Panc1 (cell line): ENCODE measurements around the gene MTHFD1L. TPM values are rescaled to one million over a fixed set of nuclear protein-coding genes. Genes with fewer than 3 reads are reported as not detected.

Experiments
- ATAC-seq: fragments of 200-7000 bp; cut with Tn5 transposase; 2 replicates; pipeline ENCODE4 v1.9.1; 2020; ENCODE audit warnings: mild to moderate bottlenecking, moderate library complexity
- BruUV-seq: library from RNA; stranded (reverse); fragments of 400-500 nt; replicated peaks from 2 replicates; lab custom pipeline; 2021; lab: Mats Ljungman, UMichigan
- CTCF ChIA-PET: fragments of 300-600 bp; sonication (Branson Sonifier 250); formaldehyde crosslinking; loops from one replicate; lab custom pipeline; 2022; ENCODE audit warnings: antibody characterized with exemption; lab: Charles Lee
- POLR2A ChIA-PET: fragments of 300-600 bp; sonication (Branson Sonifier 250); formaldehyde crosslinking; loops from one replicate; lab custom pipeline; 2022; ENCODE audit warnings: antibody characterized with exemption; lab: Charles Lee
- DNase-seq: peaks from one replicate; pipeline ENCODE4 v3.0.0-alpha.2; 2010; ENCODE audit warnings: low read depth, low spot score
- H3K27ac ChIP-seq: 2 replicates; pipeline ENCODE4 v1.5.1; 2011; ENCODE audit warnings: mild to moderate bottlenecking, low read length, inconsistent platforms
- H3K27me3 ChIP-seq: fragments of 200-500 bp; sonication (Bioruptor generic); 2 replicates; pipeline ENCODE4 v1.6.0; 2014; ENCODE audit warnings: low read length, inconsistent platforms; ENCODE audit not compliant: control insufficient read depth, insufficient read depth
- H3K36me3 ChIP-seq: fragments of 200-500 bp; sonication (Bioruptor generic); 2 replicates; pipeline ENCODE4 v1.5.1; 2014; ENCODE audit warnings: inconsistent platforms, mild to moderate bottlenecking, low read length, moderate library complexity; ENCODE audit not compliant: control insufficient read depth, insufficient read depth
- H3K4me1 ChIP-seq: 2 replicates; pipeline ENCODE4 v1.5.1; 2011; ENCODE audit warnings: inconsistent platforms, mild to moderate bottlenecking, low read length, moderate library complexity; ENCODE audit not compliant: control insufficient read depth, insufficient read depth
- H3K4me3 ChIP-seq, 2 experiments: 2 replicates each; pipeline ENCODE4 v1.5.1; 2011 to 2012; ENCODE audit warnings: low read depth in 2 of 2, low read length in 2 of 2, mild to moderate bottlenecking in 2 of 2, inconsistent platforms in 1 of 2, moderate library complexity in 1 of 2
- H3K9me3 ChIP-seq: fragments of 200-500 bp; sonication (Bioruptor generic); 2 replicates; pipeline ENCODE4 v1.5.1; 2014; ENCODE audit warnings: low read depth, mild to moderate bottlenecking, inconsistent platforms, low read length, moderate library complexity; ENCODE audit not compliant: control insufficient read depth, insufficient read depth
- POLR2AphosphoS5 ChIP-seq: IDR thresholded peaks from 2 replicates; pipeline ENCODE4 v1.6.1; 2012; ENCODE audit warnings: mild to moderate bottlenecking, low read depth, low read length, moderate library complexity
- SIN3A ChIP-seq: IDR thresholded peaks from 2 replicates; pipeline ENCODE4 v1.6.1; 2012; ENCODE audit warnings: low read depth, mild to moderate bottlenecking, low read length, moderate library complexity, borderline replicate concordance; ENCODE audit not compliant: insufficient read depth
- TCF7L2 ChIP-seq: IDR thresholded peaks from 2 replicates; pipeline ENCODE4 v1.6.1; 2011; ENCODE audit warnings: mild to moderate bottlenecking, low read depth, low read length, inconsistent platforms
- in situ Hi-C: cut with HindIII; loops from 2 replicates; pipeline ENCODE4 v1.10.0; 2016; ENCODE audit warnings: low sequenced_read_pairs, low pct_unique_long_range_greater_than_20kb
- intact Hi-C: fragments of 100-400 bp; cut with micrococcal nuclease; formaldehyde crosslinking; loops from one replicate; pipeline ENCODE4 v1.10.0; 2022; ENCODE audit not compliant: unreplicated experiment
- total RNA-seq: library from RNA; stranded (reverse); gene quantifications from one replicate; pipeline ENCODE4 v1.2.1, GENCODE V29; 2021; ENCODE audit not compliant: unreplicated experiment
- TF ChIP-seq, protein P1 (sequence below): fragments of 450-650 bp; IDR thresholded peaks from 2 replicates; pipeline ENCODE4 v1.5.1; 2017; ENCODE audit warnings: mild to moderate bottlenecking
- TF ChIP-seq, protein P2 (sequence below), 2 experiments: IDR thresholded peaks; 2 replicates each; pipeline ENCODE4 v1.6.1; 2011 to 2012; ENCODE audit warnings: low read depth in 2 of 2, control low read depth in 1 of 2, low read length in 1 of 2, mild to moderate bottlenecking in 1 of 2, moderate library complexity in 1 of 2; ENCODE audit not compliant: insufficient read depth in 1 of 2

The MTHFD1L gene
- total RNA-seq, 1 experiment from 2014 or later = 76.2 TPM

DNA sequence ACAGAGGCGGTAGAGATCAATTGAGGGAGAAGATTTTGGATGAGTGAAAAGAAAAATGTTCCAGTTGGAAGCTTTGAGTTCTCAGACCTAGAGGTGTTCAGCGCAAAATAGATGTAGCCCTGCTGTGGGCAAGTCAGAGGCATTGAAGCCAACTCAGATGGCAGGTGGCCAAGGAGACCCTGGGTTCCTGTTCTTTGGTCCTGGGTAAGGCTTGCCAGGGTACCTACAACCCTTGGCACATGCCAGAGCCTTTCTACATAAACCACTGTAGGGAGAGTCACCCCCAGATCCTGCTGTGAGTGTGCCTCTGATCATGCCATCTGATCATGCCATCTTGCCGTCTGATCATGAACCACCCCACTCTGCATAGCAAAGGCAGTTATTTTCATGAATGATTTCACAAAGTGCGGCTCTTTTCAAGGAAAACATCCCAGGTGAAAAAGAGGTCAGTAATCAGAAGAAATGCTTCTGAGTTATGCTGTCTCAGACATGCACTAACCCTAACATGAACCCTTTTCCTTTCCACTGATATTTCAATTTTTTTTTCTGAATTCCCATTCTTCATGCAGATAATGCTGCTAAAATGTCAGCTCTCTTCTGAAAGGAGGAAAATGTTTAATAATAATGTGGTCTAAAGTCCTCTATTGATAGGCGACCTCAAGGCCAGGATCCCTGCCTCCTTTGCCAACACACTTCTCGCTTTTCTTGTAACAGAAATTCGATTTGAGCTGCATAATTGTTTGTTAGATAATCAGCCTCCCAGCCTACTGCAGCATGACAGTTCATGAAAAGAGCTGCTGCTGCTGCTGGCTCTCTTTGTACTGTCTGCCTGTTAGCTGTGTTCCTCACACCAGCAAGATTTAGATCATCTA lies 153.6 kb downstream of the MTHFD1L start:
- no peak for ATAC-seq
- no peak for DNase-seq
- peak overlapping the region; percentile 51 for H3K27ac ChIP-seq
- H3K9me3 ChIP-seq = no peaks in the 10 kb centered on the region
- H3K4me1 ChIP-seq = peaks cover 11% of the 10 kb centered on the region
- CTCF ChIA-PET = interaction anchor here (0.7 kb wide), 1 partner anchor 305 kb away, joined by 4 read pairs; no protein-coding TSS in a partner anchor
- no peak overlapping the region for H3K4me3 ChIP-seq
- peaks cover 6% of the 10 kb centered on the region for H3K36me3 ChIP-seq
- intact Hi-C loops = no loop called here
- H3K27me3 ChIP-seq = no peaks in the 10 kb centered on the region
- in situ Hi-C loops = no loop called here
- POLR2A ChIA-PET = no interaction called here
- BruUV-seq = no TSS peak
- TF ChIP-seq SIN3A = no peak
- TF ChIP-seq, protein P1, sequence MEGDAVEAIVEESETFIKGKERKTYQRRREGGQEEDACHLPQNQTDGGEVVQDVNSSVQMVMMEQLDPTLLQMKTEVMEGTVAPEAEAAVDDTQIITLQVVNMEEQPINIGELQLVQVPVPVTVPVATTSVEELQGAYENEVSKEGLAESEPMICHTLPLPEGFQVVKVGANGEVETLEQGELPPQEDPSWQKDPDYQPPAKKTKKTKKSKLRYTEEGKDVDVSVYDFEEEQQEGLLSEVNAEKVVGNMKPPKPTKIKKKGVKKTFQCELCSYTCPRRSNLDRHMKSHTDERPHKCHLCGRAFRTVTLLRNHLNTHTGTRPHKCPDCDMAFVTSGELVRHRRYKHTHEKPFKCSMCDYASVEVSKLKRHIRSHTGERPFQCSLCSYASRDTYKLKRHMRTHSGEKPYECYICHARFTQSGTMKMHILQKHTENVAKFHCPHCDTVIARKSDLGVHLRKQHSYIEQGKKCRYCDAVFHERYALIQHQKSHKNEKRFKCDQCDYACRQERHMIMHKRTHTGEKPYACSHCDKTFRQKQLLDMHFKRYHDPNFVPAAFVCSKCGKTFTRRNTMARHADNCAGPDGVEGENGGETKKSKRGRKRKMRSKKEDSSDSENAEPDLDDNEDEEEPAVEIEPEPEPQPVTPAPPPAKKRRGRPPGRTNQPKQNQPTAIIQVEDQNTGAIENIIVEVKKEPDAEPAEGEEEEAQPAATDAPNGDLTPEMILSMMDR = no peak
- TF ChIP-seq POLR2AphosphoS5 = no peak
- no peak for TF ChIP-seq TCF7L2
- TF ChIP-seq, protein P2, sequence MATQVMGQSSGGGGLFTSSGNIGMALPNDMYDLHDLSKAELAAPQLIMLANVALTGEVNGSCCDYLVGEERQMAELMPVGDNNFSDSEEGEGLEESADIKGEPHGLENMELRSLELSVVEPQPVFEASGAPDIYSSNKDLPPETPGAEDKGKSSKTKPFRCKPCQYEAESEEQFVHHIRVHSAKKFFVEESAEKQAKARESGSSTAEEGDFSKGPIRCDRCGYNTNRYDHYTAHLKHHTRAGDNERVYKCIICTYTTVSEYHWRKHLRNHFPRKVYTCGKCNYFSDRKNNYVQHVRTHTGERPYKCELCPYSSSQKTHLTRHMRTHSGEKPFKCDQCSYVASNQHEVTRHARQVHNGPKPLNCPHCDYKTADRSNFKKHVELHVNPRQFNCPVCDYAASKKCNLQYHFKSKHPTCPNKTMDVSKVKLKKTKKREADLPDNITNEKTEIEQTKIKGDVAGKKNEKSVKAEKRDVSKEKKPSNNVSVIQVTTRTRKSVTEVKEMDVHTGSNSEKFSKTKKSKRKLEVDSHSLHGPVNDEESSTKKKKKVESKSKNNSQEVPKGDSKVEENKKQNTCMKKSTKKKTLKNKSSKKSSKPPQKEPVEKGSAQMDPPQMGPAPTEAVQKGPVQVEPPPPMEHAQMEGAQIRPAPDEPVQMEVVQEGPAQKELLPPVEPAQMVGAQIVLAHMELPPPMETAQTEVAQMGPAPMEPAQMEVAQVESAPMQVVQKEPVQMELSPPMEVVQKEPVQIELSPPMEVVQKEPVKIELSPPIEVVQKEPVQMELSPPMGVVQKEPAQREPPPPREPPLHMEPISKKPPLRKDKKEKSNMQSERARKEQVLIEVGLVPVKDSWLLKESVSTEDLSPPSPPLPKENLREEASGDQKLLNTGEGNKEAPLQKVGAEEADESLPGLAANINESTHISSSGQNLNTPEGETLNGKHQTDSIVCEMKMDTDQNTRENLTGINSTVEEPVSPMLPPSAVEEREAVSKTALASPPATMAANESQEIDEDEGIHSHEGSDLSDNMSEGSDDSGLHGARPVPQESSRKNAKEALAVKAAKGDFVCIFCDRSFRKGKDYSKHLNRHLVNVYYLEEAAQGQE (IDR thresholded peaks at IDR 0.05; ENCODE audit: insufficient read depth in 1 of 2, low read depth in 2 of 2, low read length in 1 of 2) = no peak

DNA sequence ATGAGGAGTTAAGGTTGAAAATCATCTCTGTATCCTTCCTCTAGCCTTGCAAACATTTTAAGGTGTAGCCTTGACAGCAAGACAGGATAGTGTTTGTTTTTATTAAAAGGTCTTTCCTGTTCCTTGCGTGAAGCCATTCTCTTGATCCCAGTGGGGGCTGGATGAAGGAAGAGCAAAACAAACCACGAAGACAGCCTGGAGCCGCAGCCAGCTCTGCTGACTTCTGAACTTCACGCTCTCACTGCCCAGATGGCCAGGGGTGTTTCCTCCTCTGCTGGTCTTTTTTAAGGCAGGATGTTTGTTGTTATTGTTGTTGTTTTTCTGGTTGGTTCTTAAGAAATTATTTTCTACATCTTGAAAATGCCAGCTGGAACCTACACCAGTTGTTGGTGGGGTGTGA lies 156.4 kb downstream of the MTHFD1L start:
- POLR2A ChIA-PET = no interaction called here
- Histone ChIP-seq H3K9me3 (no peaks in the 10 kb centered on the region; the same call in 1 of the 2 replicates), H3K4me3 (no peak overlapping the region), H3K27ac (peak overlapping the region; percentile 35; the same call in 1 of the 2 replicates), H3K36me3 (peaks cover 6% of the 10 kb centered on the region), H3K4me1 (0 out of 2 replicates have a peak, but pooled peaks cover 3% of the 10 kb centered on the region), H3K27me3 (no peaks in the 10 kb centered on the region)
- BruUV-seq = no TSS peak
- TF ChIP-seq POLR2AphosphoS5 = no peak
- ATAC-seq (no peak), DNase-seq (no peak)
- CTCF ChIA-PET = no interaction called here
- in situ Hi-C loops = no loop called here
- intact Hi-C loops = no loop called here

DNA sequence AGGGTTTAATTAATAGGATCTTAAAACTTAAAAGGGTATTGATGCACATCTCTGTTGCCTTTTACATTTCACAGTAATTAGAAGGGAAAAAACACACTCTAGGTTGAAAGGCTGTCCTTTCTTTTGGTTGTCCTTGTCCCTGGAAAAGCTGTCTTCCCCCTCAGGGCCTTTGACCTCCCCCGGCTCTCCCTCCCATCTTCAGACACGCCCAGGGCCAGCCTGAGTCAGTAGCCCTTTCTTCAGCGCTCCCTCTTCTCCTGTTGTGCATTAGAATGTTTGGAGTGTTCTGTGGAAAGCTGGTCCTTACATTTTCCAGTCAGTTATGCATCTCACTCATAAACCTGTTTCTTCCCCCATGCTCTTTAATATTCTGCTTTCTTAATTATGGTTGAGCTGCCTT lies 157.0 kb downstream of the MTHFD1L start:
- H3K36me3 ChIP-seq = peaks cover 7% of the 10 kb centered on the region
- H3K4me3 ChIP-seq = no peak overlapping the region
- no peak overlapping the region; the same call in 1 of the 2 replicates for H3K27ac ChIP-seq
- in situ Hi-C loops = no loop called here
- DNase-seq (no peak), ATAC-seq (no peak)
- BruUV-seq = no TSS peak
- H3K27me3 ChIP-seq = no peaks in the 10 kb centered on the region
- 0 out of 2 replicates have a peak, but pooled peaks cover 3% of the 10 kb centered on the region for H3K4me1 ChIP-seq
- ChIA-PET CTCF (no interaction called here), POLR2A (interaction anchor here (0.6 kb wide), 1 partner anchor 303 kb away, joined by 4 read pairs; no protein-coding TSS in a partner anchor)
- H3K9me3 ChIP-seq = peaks cover 4% of the 10 kb centered on the region; the same call in 1 of the 2 replicates
- TF ChIP-seq, protein P1 = no peak
- no peak for TF ChIP-seq POLR2AphosphoS5
- no peak for TF ChIP-seq TCF7L2
- TF ChIP-seq SIN3A = no peak
- TF ChIP-seq, protein P2 (IDR thresholded peaks at IDR 0.05; ENCODE audit: insufficient read depth in 1 of 2, low read depth in 2 of 2, low read length in 1 of 2) = no peak
- intact Hi-C loops = no loop called here
